HG03060 (cell line): ENCODE measurements around the gene KLK14.

ENCODE experiments used
- ATAC-seq: cut with Tn5 transposase; IDR thresholded peaks from one replicate; pipeline ENCODE4 v1.9.1; 2021; ENCODE audit warnings: low read depth, moderate number of reproducible peaks; ENCODE audit not compliant: unreplicated experiment

The KLK14 gene

GRCh38 chr19:51089786-51090185 is 7.1 kb upstream of the KLK14 start:
- ATAC-seq, result no peak

DNA sequence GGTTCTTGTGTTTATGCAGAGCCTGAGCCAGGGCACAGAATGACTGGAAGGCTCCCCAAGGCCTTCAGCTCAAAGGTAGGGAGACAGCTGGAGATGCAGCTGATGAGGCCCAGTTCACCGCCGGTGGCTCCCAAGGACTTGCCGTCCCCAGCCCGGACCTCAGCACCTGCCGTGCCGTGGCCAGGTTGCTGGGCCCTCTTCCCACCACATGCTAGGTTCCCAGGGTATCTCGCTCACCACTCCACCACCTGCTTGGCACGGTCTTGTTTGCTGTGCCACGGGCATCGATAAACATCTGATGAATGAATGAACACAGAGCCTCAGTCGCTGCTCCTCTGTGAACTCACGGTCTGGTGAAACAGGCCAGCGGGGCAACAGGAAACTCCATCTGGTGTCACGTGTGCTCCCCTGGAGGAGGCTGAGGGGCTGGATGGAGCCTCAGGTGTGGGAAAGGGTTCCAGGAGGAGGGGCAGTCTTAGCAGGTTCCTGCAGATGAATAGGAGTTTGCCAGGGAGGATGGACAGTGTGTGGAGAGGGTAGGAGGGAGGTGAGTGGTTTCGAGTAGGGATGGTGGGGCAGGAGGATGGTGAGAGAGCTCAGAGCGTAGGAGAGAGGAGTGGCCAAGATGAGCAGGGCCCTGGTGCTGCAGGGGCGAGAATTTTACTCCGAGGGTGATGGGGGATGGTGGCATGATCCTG is 3.6 kb upstream of the KLK14 start:
- ATAC-seq, result no peak

DNA sequence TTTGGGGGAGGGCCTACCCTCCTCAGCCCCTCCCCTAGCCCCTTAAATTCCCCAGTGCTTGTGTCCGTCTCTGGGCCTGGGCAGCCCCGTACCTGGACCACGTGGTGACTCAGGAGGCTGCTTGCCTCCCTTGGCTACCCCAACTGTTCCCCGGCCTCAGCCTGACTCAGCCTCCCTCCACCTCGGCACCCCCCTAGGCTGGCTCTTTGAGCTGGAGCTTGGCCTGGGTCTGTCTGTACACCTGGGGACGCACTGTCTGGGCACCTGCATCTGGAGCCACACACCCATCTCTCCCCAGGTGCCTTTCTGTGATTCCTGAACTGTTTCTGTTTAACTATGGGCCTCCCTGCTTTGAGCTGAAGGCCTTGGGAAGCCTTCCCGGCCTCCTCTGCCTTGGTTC is 1.8 kb upstream of the KLK14 start:
- ATAC-seq, result no peak

- ATAC-seq, result no peak
These were observed 1.1 kb upstream of the KLK14 start for GRCh38 chr19:51083783-51084182.

GRCh38 chr19:51083181-51083580 is 494 bp upstream of the KLK14 start:
- no peak for ATAC-seq

GRCh38 chr19:51081476-51081875 is 1.2 kb downstream of the KLK14 start:
- no peak for ATAC-seq

- no peak for ATAC-seq
These were observed 3.1 kb downstream of the KLK14 start for GRCh38 chr19:51079481-51080110.

- ATAC-seq, result no peak
These were observed 4.0 kb downstream of the KLK14 start for GRCh38 chr19:51078731-51079130.

DNA sequence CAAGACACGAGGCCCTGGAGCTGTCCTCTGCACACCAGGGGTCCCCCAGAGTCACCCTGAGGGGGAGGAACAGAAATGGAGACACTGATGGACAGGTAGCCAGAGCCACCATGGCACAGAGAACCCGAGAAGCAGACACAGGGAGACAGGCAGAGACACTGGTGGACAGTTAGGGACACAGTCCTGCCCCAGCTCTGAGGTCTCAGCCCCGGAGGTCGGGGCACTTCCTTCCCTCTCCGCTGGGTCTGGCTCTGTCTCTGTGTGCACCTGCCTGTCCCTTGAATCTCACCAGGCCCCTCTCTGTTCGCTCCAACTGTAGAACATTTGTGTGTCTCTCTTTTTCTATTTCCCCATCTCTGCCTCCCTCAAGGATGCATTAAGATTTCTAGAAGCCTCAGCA is 4.6 kb downstream of the KLK14 start:
- no peak for ATAC-seq

- ATAC-seq, result no peak
These were observed 6.0 kb downstream of the KLK14 start for GRCh38 chr19:51076631-51077213.

- no peak for ATAC-seq
These were observed 6.7 kb downstream of the KLK14 start for GRCh38 chr19:51075998-51076397.

DNA sequence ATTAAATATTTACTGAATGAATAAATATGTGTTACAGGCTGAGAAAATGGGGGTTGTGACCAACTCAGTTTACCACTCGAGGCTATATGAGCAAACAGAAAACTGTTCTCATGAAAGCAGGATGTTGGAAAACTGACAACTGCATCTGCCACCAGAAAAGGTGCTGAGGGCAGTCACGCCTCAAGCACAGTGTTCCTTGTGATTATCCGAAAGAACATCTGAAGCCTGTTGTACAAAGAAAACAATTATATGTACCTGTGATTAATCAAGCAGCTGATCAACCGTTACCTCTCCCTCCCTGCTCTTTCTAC is 11.6 kb downstream of the KLK14 start:
- ATAC-seq, result no peak

- no peak for ATAC-seq
These were observed 12.2 kb downstream of the KLK14 start for GRCh38 chr19:51070334-51071094.

DNA sequence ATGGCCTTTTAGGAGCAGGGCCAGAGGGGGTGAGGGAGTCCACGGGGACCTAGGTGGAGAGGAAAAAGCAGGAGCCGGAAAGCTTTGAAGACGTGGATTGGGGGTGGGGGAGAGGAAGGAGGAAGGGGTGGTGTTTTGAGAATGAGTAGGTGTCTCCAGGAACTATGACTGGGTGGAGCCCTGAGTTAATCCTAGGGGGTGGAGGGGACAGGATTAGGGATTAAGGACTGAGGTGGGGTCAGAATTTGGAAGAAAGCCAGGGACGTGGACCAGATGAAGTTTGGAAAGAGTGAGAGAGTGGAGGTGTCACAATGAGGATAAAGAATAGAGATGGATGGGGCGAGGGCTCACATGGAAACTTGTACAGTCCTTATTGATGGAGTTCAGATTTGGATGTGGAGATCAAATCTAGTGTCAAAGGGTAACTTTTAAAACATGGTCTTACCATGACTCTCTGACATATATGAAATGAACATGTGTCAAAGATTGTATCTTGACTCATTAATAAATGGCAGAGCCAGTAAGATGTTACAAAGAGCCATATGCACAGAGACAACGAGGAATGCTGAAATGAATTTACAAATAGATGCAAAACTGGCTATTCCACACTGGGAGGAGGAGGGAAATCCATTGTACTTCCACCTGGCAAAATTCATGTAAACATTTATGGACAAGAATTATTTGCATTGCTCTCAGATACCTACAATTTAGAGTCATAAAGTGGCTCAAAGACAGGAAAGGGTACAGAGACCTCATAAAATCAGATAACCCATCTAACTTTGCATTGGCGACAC is 16.1 kb downstream of the KLK14 start:
- ATAC-seq, result no peak

DNA sequence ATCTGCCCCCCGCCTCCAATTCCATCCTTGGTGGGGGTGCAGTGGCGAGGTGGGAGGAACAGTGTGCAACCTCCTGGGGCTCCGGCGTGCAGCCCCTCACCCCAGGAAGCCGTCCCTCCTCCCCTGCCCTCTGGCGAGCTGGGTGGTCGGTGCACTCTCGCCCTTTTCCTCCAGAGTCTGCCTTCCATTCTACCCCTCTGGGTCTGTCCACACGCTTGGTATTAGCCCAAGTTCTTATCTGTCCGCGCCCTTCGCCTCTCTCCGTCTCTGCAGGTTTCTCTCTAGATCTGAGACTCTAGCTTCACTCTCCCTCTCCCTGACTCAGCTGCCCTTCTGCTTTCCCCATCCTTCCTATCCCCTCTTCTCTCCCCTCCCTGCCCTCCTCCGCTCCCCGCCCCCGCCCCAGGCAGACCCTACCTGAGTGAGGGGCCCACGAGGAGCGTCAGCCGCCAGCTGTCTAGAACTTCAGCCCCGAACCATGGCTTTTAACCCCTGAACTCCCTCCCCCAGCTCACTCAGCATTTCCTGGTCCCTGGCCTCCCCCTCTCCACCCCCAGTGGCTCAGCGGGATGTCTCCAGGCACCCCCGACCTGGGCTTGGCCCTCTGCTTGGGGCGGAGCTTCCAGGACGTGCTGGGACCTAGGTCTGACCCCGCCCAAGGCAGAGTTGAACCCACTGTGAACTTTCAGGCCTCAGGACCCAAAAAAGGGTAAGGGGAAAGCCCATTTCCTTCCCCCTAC is 17.3 kb downstream of the KLK14 start:
- ATAC-seq, result no peak

- ATAC-seq, result no peak
These were observed 18.0 kb downstream of the KLK14 start, which contains the start of gene KLK13 for GRCh38 chr19:51064534-51065220. KLK13 (minus strand) TSS chr19:51065092; CDS start chr19:51065067, 25 bp downstream.

DNA sequence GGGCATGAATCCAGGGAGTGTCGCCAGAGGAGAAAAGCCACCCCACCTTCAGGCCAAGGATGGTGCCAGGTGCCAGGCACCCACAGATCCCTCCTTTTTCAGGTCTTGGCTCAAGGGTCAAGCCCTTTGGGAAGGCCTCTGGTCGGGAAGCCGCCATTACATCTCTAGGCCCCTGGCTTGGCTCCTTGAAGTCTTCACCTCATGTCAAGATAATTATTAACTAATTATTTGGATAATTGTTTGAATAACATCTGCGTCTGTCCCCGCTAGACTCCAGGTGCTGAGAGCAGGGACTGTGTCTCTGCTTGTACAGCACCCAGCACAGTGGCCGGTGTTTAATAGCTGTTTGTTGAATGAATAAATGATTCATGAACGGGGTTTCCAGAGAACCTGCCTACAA is 19.0 kb downstream of the KLK14 start:
- no peak for ATAC-seq

DNA sequence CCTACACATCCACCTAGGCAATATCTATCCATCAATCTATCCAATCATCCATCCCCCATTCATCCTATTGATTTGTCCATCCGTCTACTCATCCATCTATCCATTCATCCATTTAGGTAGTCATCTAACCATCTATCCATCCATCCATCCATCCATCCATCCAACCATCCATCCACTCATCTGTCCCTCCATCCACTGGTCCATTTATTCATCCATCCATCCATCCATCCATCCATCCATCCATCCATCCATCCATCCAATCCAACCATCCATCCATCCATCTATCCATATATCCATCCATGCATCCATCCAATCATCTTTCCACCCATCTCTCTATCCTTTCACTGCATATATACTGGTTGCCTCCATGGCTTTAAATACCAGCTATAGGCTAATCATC is 21.7 kb downstream of the KLK14 start:
- no peak for ATAC-seq

GRCh38 chr19:51060336-51060735 is 22.4 kb downstream of the KLK14 start:
- no peak for ATAC-seq
